ENCODE data around the gene FOXL1. TPM values are rescaled to one million over a fixed set of nuclear protein-coding genes. Genes with fewer than 3 reads are reported as not detected.

Gene FOXL1
- total RNA-seq, 1 experiment from 2014 or later: 0.13 TPM

- no peak overlapping the region for H3K4me3 ChIP-seq (ENCODE audit: low read depth, low read length, poor library complexity, severe bottlenecking)
- ChIA-PET CTCF (no interaction called here), POLR2A (ENCODE audit: low non-redundant PET) (no interaction called here)
- H3K9me3 ChIP-seq (ENCODE audit: low read depth, low read length, poor library complexity, severe bottlenecking): no peaks in the 10 kb centered on the region
- BruUV-seq (replicated peaks): no TSS peak
- H3K4me1 ChIP-seq (ENCODE audit: insufficient read depth, low read length, poor library complexity, severe bottlenecking): peaks cover 21% of the 10 kb centered on the region
- intact Hi-C loops (cut with micrococcal nuclease; ENCODE audit: unreplicated experiment): no loop called here
- H3K27me3 ChIP-seq (replicated peaks; ENCODE audit: insufficient read depth, low read depth, low read length, poor library complexity): no peaks in the 10 kb centered on the region
- TF ChIP-seq, protein P1, sequence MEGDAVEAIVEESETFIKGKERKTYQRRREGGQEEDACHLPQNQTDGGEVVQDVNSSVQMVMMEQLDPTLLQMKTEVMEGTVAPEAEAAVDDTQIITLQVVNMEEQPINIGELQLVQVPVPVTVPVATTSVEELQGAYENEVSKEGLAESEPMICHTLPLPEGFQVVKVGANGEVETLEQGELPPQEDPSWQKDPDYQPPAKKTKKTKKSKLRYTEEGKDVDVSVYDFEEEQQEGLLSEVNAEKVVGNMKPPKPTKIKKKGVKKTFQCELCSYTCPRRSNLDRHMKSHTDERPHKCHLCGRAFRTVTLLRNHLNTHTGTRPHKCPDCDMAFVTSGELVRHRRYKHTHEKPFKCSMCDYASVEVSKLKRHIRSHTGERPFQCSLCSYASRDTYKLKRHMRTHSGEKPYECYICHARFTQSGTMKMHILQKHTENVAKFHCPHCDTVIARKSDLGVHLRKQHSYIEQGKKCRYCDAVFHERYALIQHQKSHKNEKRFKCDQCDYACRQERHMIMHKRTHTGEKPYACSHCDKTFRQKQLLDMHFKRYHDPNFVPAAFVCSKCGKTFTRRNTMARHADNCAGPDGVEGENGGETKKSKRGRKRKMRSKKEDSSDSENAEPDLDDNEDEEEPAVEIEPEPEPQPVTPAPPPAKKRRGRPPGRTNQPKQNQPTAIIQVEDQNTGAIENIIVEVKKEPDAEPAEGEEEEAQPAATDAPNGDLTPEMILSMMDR (conservative IDR thresholded peaks at IDR 0.05; ENCODE audit: low read depth, low read length): no peak
- no peak for TF ChIP-seq EZH2 (IDR thresholded peaks at IDR 0.05; ENCODE audit: borderline replicate concordance, low read depth, low read length, poor library complexity, severe bottlenecking)
- H3K36me3 ChIP-seq (ENCODE audit: insufficient read depth, low read length, poor library complexity, severe bottlenecking): no peaks in the 10 kb centered on the region
- no peak for DNase-seq (ENCODE audit: low spot score)
- H3K27ac ChIP-seq (ENCODE audit: low read depth, low read length, poor library complexity, severe bottlenecking): no peak overlapping the region
These were observed 53.1 kb downstream of the FOXL1 start for GRCh38 chr16:86631444-86631843.

Other genes with a start within 250 kb of the FOXL1 start
- gene FOXF1, start 68.0 kb upstream of the FOXL1 start, total RNA-seq (2021): not detected in 2 replicates
- gene MTHFSD, start 23.3 kb upstream of the FOXL1 start, total RNA-seq (2021): 26.5 and 27.5 TPM in 2 replicates
- gene FOXC2, start 11.7 kb upstream of the FOXL1 start, total RNA-seq (2021): 0.13 and 0.34 TPM in 2 replicates